ENCODE data around the gene METTL25B. TPM values are rescaled to one million over a fixed set of nuclear protein-coding genes. Genes with fewer than 3 reads are reported as not detected.

Gene METTL25B
- total and polyA plus RNA-seq, 2 of the 13 experiments (the other 11 are each of a cell fraction or from before 2014, with no cell fraction given), result 11.9 to 24.0 TPM

DNA sequence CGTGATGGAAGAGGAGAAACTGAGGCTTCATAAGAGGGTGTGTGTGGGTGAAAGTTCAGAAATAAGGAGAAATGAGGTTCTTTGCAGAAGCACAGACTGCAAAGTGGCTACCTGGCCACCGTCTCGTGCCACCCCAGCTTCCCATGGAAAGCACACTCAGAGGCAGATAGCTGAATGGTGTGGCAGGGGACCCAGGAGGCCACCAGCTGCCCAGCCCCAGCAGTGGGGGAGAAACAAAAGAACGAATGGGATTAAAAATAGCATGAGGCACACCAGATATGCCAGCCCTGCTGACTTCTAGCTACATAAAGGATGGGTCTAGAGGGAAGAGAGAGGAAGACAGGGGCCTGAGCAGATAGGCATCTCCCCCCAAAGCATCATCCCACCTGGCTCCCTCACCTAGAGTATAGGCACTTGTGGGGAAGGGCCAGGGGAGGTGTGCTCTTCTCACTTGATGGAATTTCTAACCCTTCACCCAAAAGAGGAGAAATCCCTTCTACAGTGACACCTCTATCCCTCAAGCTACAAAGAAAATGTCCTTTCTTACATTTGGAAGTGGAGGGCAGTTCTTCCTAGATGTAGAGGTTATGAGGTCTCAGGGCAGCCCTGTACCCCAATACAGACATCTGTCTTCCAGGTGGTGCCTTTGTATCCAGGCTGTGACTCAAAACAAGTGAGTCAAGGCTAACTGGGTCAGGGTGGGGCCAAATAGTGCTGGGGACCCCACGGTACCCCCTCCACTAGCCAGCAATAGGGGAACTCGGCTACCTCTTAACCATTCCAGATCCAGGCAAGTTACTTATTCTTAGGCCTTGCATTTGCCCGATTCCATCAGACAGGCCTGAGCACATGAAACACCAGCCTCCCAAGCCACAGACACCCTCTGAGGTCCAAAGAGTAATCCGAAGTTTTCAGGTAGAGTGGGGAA is 19.7 kb downstream of the METTL25B start (continued):
- TF ChIP-seq KAT8 (CRISPR knock-in tag; IDR thresholded peaks at IDR 0.05), result no peak
- TF ChIP-seq ZNF337 (CRISPR knock-in tag; IDR thresholded peaks at IDR 0.05; ENCODE audit: borderline replicate concordance, low read depth), result no peak
- TF ChIP-seq, protein P1, sequence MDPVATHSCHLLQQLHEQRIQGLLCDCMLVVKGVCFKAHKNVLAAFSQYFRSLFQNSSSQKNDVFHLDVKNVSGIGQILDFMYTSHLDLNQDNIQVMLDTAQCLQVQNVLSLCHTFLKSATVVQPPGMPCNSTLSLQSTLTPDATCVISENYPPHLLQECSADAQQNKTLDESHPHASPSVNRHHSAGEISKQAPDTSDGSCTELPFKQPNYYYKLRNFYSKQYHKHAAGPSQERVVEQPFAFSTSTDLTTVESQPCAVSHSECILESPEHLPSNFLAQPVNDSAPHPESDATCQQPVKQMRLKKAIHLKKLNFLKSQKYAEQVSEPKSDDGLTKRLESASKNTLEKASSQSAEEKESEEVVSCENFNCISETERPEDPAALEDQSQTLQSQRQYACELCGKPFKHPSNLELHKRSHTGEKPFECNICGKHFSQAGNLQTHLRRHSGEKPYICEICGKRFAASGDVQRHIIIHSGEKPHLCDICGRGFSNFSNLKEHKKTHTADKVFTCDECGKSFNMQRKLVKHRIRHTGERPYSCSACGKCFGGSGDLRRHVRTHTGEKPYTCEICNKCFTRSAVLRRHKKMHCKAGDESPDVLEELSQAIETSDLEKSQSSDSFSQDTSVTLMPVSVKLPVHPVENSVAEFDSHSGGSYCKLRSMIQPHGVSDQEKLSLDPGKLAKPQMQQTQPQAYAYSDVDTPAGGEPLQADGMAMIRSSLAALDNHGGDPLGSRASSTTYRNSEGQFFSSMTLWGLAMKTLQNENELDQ (CRISPR knock-in tag; IDR thresholded peaks at IDR 0.05; ENCODE audit: borderline replicate concordance), result no peak
- TF ChIP-seq ZSCAN21 (CRISPR knock-in tag; IDR thresholded peaks at IDR 0.05; ENCODE audit: borderline replicate concordance), result no peak
- no peak for TF ChIP-seq KLF6 (CRISPR knock-in tag; IDR thresholded peaks at IDR 0.05)
- TF ChIP-seq, protein P2, sequence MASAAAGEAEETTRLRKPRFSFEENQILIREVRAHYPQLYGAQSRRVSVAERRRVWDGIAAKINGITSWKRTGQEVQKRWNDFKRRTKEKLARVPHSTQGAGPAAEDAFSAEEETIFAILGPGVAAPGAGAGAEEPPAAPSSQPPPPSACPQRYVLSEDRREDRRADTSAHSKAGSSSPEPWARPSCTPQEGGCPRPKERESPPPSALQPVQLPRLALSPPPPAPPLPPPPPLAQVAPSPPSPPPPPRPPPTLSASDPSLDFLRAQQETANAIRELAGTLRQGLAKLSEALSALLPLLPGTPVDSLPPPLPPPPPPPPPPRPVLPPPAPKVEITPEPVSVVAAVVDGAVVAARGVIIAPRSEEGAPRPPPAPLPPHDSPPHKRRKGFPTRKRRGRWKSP (CRISPR knock-in tag; IDR thresholded peaks at IDR 0.05), result no peak
- TF ChIP-seq ZSCAN22 (CRISPR knock-in tag; IDR thresholded peaks at IDR 0.05), result no peak
- no peak for TF ChIP-seq RORA (CRISPR knock-in tag; IDR thresholded peaks at IDR 0.05)
- no peak for TF ChIP-seq AHR (CRISPR knock-in tag; IDR thresholded peaks at IDR 0.05)
- TF ChIP-seq TEAD3 (CRISPR knock-in tag; optimal IDR thresholded peaks at IDR 0.05; ENCODE audit: borderline replicate concordance), result no peak
- TF ChIP-seq RNF2 (conservative IDR thresholded peaks at IDR 0.05; ENCODE audit: low read depth), result no peak
- TF ChIP-seq NR0B2 (CRISPR knock-in tag; IDR thresholded peaks at IDR 0.05), result 0 out of 2 replicates have a peak, but pooled peaks have one; percentile 27
- no peak for TF ChIP-seq SNRNP70 (IDR thresholded peaks at IDR 0.05; ENCODE audit: low read depth, low read length)
- no peak; the same call in 1 of the 2 replicates for TF ChIP-seq POLR2G (IDR thresholded peaks at IDR 0.05; ENCODE audit: low read depth, low read length)
- TF ChIP-seq ZNF720 (CRISPR knock-in tag; IDR thresholded peaks at IDR 0.05), result no peak
- TF ChIP-seq, protein P3, sequence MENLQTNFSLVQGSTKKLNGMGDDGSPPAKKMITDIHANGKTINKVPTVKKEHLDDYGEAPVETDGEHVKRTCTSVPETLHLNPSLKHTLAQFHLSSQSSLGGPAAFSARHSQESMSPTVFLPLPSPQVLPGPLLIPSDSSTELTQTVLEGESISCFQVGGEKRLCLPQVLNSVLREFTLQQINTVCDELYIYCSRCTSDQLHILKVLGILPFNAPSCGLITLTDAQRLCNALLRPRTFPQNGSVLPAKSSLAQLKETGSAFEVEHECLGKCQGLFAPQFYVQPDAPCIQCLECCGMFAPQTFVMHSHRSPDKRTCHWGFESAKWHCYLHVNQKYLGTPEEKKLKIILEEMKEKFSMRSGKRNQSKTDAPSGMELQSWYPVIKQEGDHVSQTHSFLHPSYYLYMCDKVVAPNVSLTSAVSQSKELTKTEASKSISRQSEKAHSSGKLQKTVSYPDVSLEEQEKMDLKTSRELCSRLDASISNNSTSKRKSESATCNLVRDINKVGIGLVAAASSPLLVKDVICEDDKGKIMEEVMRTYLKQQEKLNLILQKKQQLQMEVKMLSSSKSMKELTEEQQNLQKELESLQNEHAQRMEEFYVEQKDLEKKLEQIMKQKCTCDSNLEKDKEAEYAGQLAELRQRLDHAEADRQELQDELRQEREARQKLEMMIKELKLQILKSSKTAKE (CRISPR knock-in tag; IDR thresholded peaks at IDR 0.05; ENCODE audit: borderline replicate concordance), result no peak
- no peak for TF ChIP-seq RBFOX2 (IDR thresholded peaks at IDR 0.05; ENCODE audit: low read depth, low read length)
- TF ChIP-seq, protein P4, sequence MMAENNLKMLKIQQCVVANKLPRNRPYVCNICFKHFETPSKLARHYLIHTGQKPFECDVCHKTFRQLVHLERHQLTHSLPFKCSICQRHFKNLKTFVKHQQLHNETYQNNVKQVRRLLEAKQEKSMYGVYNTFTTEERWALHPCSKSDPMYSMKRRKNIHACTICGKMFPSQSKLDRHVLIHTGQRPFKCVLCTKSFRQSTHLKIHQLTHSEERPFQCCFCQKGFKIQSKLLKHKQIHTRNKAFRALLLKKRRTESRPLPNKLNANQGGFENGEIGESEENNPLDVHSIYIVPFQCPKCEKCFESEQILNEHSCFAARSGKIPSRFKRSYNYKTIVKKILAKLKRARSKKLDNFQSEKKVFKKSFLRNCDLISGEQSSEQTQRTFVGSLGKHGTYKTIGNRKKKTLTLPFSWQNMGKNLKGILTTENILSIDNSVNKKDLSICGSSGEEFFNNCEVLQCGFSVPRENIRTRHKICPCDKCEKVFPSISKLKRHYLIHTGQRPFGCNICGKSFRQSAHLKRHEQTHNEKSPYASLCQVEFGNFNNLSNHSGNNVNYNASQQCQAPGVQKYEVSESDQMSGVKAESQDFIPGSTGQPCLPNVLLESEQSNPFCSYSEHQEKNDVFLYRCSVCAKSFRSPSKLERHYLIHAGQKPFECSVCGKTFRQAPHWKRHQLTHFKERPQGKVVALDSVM (CRISPR knock-in tag; IDR thresholded peaks at IDR 0.05), result no peak
- TF ChIP-seq ZNF275 (CRISPR knock-in tag; IDR thresholded peaks at IDR 0.05; ENCODE audit: borderline replicate concordance), result no peak

All from HepG2 (cell line).